Ascending aorta (tissue), 2 donors: ENCODE measurements around the gene OCA2. TPM values are rescaled to one million over a fixed set of nuclear protein-coding genes. Genes with fewer than 3 reads are reported as not detected.
"Not testable (repeated sequence)": the region's sequence is repeated elsewhere in the genome, so short reads cannot be mapped to it uniquely, and the experiment has no call there.

Experiments
- DNase-seq, 2 donors: peaks; one replicate each; pipeline ENCODE4 v3.0.0-alpha.2; 2019; ENCODE audit warnings: low spot score in 2 of 2
- H3K27ac ChIP-seq, 2 donors: fragments of 200-600 bp; sonication (generic); one replicate each; pipeline ENCODE4 v1.5.1; 2016 to 2017; ENCODE audit warnings: mild to moderate bottlenecking in 1 of 2
- H3K27me3 ChIP-seq: fragments of 200-600 bp; sonication (generic); one replicate; pipeline ENCODE4 v1.5.1; 2017
- H3K36me3 ChIP-seq, 2 donors: fragments of 200-600 bp; sonication (generic); one replicate each; pipeline ENCODE4 v1.5.1; 2016
- H3K4me1 ChIP-seq, 2 donors: fragments of 200-600 bp; sonication (generic); one replicate each; pipeline ENCODE4 v1.5.1; 2016 to 2017; ENCODE audit warnings: mild to moderate bottlenecking in 1 of 2
- H3K4me3 ChIP-seq, 2 donors: fragments of 200-600 bp; sonication (generic); one replicate each; pipeline ENCODE4 v1.5.1; 2016 to 2017; ENCODE audit warnings: mild to moderate bottlenecking in 1 of 2
- H3K9me3 ChIP-seq, 2 donors: fragments of 200-600 bp; sonication (generic); one replicate each; pipeline ENCODE4 v1.5.1; 2016
- CTCF ChIP-seq, 3 experiments: fragments of 200-600 bp in 2 of 3; fragments of 450-650 bp in 1 of 3; sonication (generic) in 2 of 3; IDR thresholded peaks; one replicate each; pipeline ENCODE4 v1.5.1; 2016 to 2019; ENCODE audit warnings: antibody characterized with exemption in 3 of 3, mild to moderate bottlenecking in 1 of 3, moderate library complexity in 1 of 3
- intact Hi-C: fragments of 100-400 bp; cut with DNase I; formaldehyde crosslinking; loops from one replicate; pipeline ENCODE4 v1.15.1; 2023
- total RNA-seq: library from RNA; depleted of rRNA; stranded (reverse); fragments of >200 nt; gene quantifications from one replicate; pipeline ENCODE4 v1.1.0, GENCODE V29; 2016

The OCA2 gene
- total RNA-seq, 1 donor from 2014 or later, result 1.2 TPM

- no peak overlapping the region for H3K27ac ChIP-seq
- peaks cover 9 to 20% of the 10 kb centered on the region in 2 donors for H3K9me3 ChIP-seq
- H3K4me3 ChIP-seq, result no peak overlapping the region
- intact Hi-C loops, result no loop called here
- no peaks in the 10 kb centered on the region for H3K36me3 ChIP-seq
- no peak for DNase-seq
- H3K4me1 ChIP-seq, result no peaks in the 10 kb centered on the region
- no peaks in the 10 kb centered on the region for H3K27me3 ChIP-seq
- TF ChIP-seq CTCF (IDR thresholded peaks at IDR 0.05), result no peak
Observed at GRCh38 chr15:27731776-27732175, 367.3 kb downstream of the OCA2 start.

- Histone ChIP-seq H3K27me3 (no peaks in the 10 kb centered on the region), H3K27ac (no peak overlapping the region), H3K9me3 (peaks cover 9 to 20% of the 10 kb centered on the region in 2 donors), H3K4me3 (no peak overlapping the region), H3K4me1 (no peaks in the 10 kb centered on the region), H3K36me3 (no peaks in the 10 kb centered on the region)
- no peak for TF ChIP-seq CTCF (IDR thresholded peaks at IDR 0.05)
- no peak for DNase-seq
- intact Hi-C loops, result no loop called here
Observed at GRCh38 chr15:27730868-27731267, 368.2 kb downstream of the OCA2 start.

GRCh38 chr15:27725731-27726130, 373.4 kb downstream of the OCA2 start:
- Histone ChIP-seq H3K4me3 (no peak overlapping the region), H3K4me1 (no peaks in the 10 kb centered on the region), H3K27ac (no peak overlapping the region), H3K27me3 (no peaks in the 10 kb centered on the region), H3K36me3 (no peaks in the 10 kb centered on the region), H3K9me3 (no peaks in the 10 kb centered on the region)
- no peak for DNase-seq
- no peak for TF ChIP-seq CTCF (IDR thresholded peaks at IDR 0.05)
- intact Hi-C loops, result no loop called here

- H3K27me3 ChIP-seq, result no peaks in the 10 kb centered on the region
- no peak for DNase-seq
- TF ChIP-seq CTCF (IDR thresholded peaks at IDR 0.05), result no peak
- no peak overlapping the region for H3K4me3 ChIP-seq
- H3K27ac ChIP-seq, result no peak overlapping the region
- H3K4me1 ChIP-seq, result no peaks in the 10 kb centered on the region
- intact Hi-C loops, result no loop called here
- no peaks in the 10 kb centered on the region for H3K36me3 ChIP-seq
- no peaks in the 10 kb centered on the region for H3K9me3 ChIP-seq
Observed at GRCh38 chr15:27723821-27724220, 375.3 kb downstream of the OCA2 start.

- H3K4me3 ChIP-seq, result no peak overlapping the region
- H3K27ac ChIP-seq, result no peak overlapping the region
- H3K36me3 ChIP-seq, result no peaks in the 10 kb centered on the region
- intact Hi-C loops, result no loop called here
- TF ChIP-seq CTCF (IDR thresholded peaks at IDR 0.05), result no peak
- H3K9me3 ChIP-seq, result peaks cover 0 to 9% of the 10 kb centered on the region in 2 donors
- H3K27me3 ChIP-seq, result no peaks in the 10 kb centered on the region
- no peak for DNase-seq
- no peaks in the 10 kb centered on the region for H3K4me1 ChIP-seq
Observed at GRCh38 chr15:27722102-27722501, 377.0 kb downstream of the OCA2 start.

- DNase-seq, result no peak
- H3K27ac ChIP-seq, result no peak overlapping the region
- no peaks in the 10 kb centered on the region for H3K4me1 ChIP-seq
- intact Hi-C loops, result no loop called here
- peaks cover 0 to 27% of the 10 kb centered on the region in 2 donors for H3K9me3 ChIP-seq
- no peak overlapping the region for H3K4me3 ChIP-seq
- no peaks in the 10 kb centered on the region for H3K27me3 ChIP-seq
- TF ChIP-seq CTCF (IDR thresholded peaks at IDR 0.05), result no peak
- H3K36me3 ChIP-seq, result no peaks in the 10 kb centered on the region
Observed at GRCh38 chr15:27714675-27715074, 384.4 kb downstream of the OCA2 start.

GRCh38 chr15:27713850-27714249, 385.3 kb downstream of the OCA2 start:
- H3K4me3 ChIP-seq, intact Hi-C loops, H3K27ac ChIP-seq, H3K36me3 ChIP-seq, H3K4me1 ChIP-seq, DNase-seq, H3K27me3 ChIP-seq: not testable (repeated sequence)
- peaks cover 0 to 29% of the 10 kb centered on the region in 2 donors for H3K9me3 ChIP-seq
